ENCODE measurements around the gene GTF3C2.
"Not testable (repeated sequence)": the region's sequence is repeated elsewhere in the genome, so short reads cannot be mapped to it uniquely, and the experiment has no call there.

Gene GTF3C2

GRCh38 chr2:27322301-27322765 lies 34.2 kb downstream of the GTF3C2 start:
- no peak for DNase-seq (ENCODE audit: low read depth)

GRCh38 chr2:27320958-27321543 lies 35.5 kb downstream of the GTF3C2 start:
- no peak for DNase-seq (ENCODE audit: low read depth)

GRCh38 chr2:27319839-27320238 lies 36.7 kb downstream of the GTF3C2 start:
- DNase-seq (ENCODE audit: low read depth) = not testable (repeated sequence)

GRCh38 chr2:27316655-27317412 lies 39.7 kb downstream of the GTF3C2 start:
- no peak for DNase-seq (ENCODE audit: low read depth)

GRCh38 chr2:27315122-27315521 lies 41.4 kb downstream of the GTF3C2 start:
- DNase-seq (ENCODE audit: low read depth) = no peak

- DNase-seq (ENCODE audit: low read depth) = no peak
Observed at GRCh38 chr2:27314709-27315108, 41.9 kb downstream of the GTF3C2 start.

- DNase-seq (ENCODE audit: low read depth) = no peak
Observed at GRCh38 chr2:27313882-27314645, 42.5 kb downstream of the GTF3C2 start.

GRCh38 chr2:27312152-27312551 lies 44.4 kb downstream of the GTF3C2 start:
- no peak for DNase-seq (ENCODE audit: low read depth)

GRCh38 chr2:27309651-27310050 lies 46.9 kb downstream of the GTF3C2 start:
- no peak for DNase-seq (ENCODE audit: low read depth)

- no peak for DNase-seq (ENCODE audit: low read depth)
Observed at GRCh38 chr2:27308359-27308881, 48.1 kb downstream of the GTF3C2 start, which contains the start of gene UCN. Gene UCN, minus strand, starts transcription at chr2:27308445. Its CDS starts 550 bp downstream, at chr2:27307895.

- no peak for DNase-seq (ENCODE audit: low read depth)
Observed at GRCh38 chr2:27307545-27308358, 48.8 kb downstream of the GTF3C2 start.

GRCh38 chr2:27307287-27307544 lies 49.3 kb downstream of the GTF3C2 start:
- DNase-seq (ENCODE audit: low read depth) = no peak

- DNase-seq (ENCODE audit: low read depth) = peak; percentile 33
Observed at GRCh38 chr2:27306573-27307286, 49.8 kb downstream of the GTF3C2 start.

- DNase-seq (ENCODE audit: low read depth) = no peak
Observed at GRCh38 chr2:27306136-27306535, 50.4 kb downstream of the GTF3C2 start.

GRCh38 chr2:27305516-27305915 lies 51.0 kb downstream of the GTF3C2 start:
- no peak for DNase-seq (ENCODE audit: low read depth)

GRCh38 chr2:27304488-27305240 lies 51.9 kb downstream of the GTF3C2 start:
- no peak for DNase-seq (ENCODE audit: low read depth)

GRCh38 chr2:27303093-27304025 lies 53.2 kb downstream of the GTF3C2 start:
- no peak for DNase-seq (ENCODE audit: low read depth)

- not testable (repeated sequence) for DNase-seq (ENCODE audit: low read depth)
Observed at GRCh38 chr2:27300606-27301005, 56.0 kb downstream of the GTF3C2 start.

- DNase-seq (ENCODE audit: low read depth) = no peak
Observed at GRCh38 chr2:27298391-27299080, 58.0 kb downstream of the GTF3C2 start.
